Activated T-cell treated with anti-CD3 and anti-CD28 coated beads, Interleukin-2, amount 50 U/mL, for 24 hours (primary cell): ENCODE data around the gene VAPB.

Experiments used
- DNase-seq: peaks from one replicate; pipeline ENCODE4 v3.0.0-alpha.2; 2020
- H3K27ac Mint-ChIP-seq: 2 replicates; pipeline ENCODE4 v1.8.0; 2020; ENCODE audit warnings: mild to moderate bottlenecking, mixed read lengths
- H3K27me3 Mint-ChIP-seq: 2 replicates; pipeline ENCODE4 v1.8.0; 2020; ENCODE audit warnings: mixed read lengths
- H3K36me3 Mint-ChIP-seq: 2 replicates; pipeline ENCODE4 v1.8.0; 2020; ENCODE audit warnings: low read depth, mixed read lengths
- H3K4me1 Mint-ChIP-seq: 2 replicates; pipeline ENCODE4 v1.8.0; 2020; ENCODE audit warnings: low read depth, mixed read lengths
- H3K4me3 Mint-ChIP-seq: 2 replicates; pipeline ENCODE4 v1.8.0; 2020; ENCODE audit warnings: mild to moderate bottlenecking, moderate library complexity, mixed read lengths
- H3K9me3 Mint-ChIP-seq: 2 replicates; pipeline ENCODE4 v1.8.0; 2020; ENCODE audit warnings: mixed read lengths

VAPB gene

DNA sequence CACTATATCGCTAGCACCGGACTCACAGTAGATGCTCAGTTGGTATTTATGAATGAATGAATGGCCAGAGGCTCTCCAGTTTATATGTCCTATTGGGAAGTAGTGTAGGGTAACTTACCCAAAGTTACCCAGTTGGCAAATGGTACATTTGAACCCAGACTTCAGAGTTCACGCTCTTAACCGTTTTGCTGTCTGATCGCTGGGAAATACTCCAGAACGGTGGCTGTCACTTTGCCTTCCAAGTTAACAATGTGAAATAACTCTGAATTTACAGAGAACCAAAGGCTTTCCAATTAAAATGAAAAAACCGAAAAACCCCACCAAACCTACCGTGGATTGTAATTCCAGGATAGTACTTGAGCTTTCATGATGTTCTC is 1.6 kb downstream of the VAPB start:
- Mint-ChIP-seq H3K36me3 (peaks cover 56% of the 10 kb centered on the region), H3K4me3 (peak overlapping the region; percentile 97), H3K27me3 (no peaks in the 10 kb centered on the region), H3K9me3 (no peaks in the 10 kb centered on the region), H3K27ac (peak overlapping the region; percentile 98), H3K4me1 (peaks cover 59% of the 10 kb centered on the region)
- DNase-seq, result no peak

DNA sequence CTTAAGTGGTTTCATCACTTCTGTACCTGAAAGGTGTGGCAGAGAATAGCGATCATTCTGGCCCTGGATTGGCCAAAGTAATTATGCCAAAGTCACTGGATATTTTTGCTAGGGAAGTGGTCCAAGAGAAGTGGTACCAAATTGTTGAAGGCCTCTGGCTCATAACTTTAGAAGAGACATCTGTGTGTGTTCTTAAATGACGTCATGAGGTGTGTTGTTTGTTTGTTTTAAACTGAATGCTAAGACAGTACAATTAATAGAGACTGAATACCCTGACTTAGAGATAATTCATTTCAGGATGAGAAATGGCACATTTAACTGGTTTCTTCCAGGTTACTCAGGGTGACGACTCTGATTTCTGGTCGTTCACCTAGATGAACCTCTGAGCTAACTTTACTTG is 3.3 kb downstream of the VAPB start:
- Mint-ChIP-seq H3K4me1 (peaks cover 73% of the 10 kb centered on the region), H3K27me3 (no peaks in the 10 kb centered on the region), H3K27ac (peak overlapping the region; percentile 67), H3K9me3 (no peaks in the 10 kb centered on the region), H3K4me3 (peak overlapping the region; percentile 23), H3K36me3 (peaks cover 71% of the 10 kb centered on the region)
- no peak for DNase-seq

DNA sequence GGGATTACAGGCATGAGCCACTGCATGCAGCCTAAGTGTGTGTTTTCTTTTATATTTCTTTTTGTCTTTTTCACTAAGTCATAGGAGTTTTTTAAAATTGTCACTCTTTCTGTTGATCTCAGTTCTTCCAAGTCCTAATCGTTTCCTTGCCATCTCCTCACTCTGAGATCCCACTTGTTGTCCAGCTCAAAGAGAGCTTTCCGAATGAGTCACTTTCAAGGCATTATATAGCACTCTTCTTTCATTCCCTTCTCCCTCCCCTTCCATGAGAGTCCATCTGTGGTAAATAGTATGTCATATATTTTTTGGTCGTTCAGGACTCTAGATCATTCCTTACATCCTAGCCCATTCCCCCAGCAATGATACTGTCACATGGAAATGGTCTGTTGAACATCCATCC is 4.3 kb downstream of the VAPB start:
- peaks cover 81% of the 10 kb centered on the region for H3K36me3 Mint-ChIP-seq
- no peak for DNase-seq
- peak overlapping the region; percentile 2 for H3K4me3 Mint-ChIP-seq
- peak overlapping the region; percentile 49 for H3K27ac Mint-ChIP-seq
- H3K9me3 Mint-ChIP-seq, result no peaks in the 10 kb centered on the region
- H3K27me3 Mint-ChIP-seq, result no peaks in the 10 kb centered on the region
- peaks cover 82% of the 10 kb centered on the region for H3K4me1 Mint-ChIP-seq

DNA sequence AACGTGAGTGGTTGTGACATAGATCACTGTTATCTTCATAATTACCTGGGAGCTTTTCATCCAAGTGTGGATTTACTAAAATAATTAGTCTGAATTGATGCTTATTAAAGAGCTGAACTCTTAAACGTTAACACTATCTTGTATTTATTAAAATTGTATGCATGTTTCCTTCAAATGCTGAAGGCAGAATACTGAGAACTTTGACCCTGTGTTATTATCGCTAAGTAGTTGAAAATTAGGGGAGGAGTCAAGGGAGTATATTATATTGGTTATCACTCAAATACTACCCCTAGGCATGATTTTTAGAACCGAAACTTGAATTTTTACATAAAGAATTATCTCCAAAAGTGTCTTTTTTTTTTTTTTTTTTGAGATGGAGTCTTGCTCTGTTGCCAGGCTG is 5.8 kb downstream of the VAPB start:
- H3K27me3 Mint-ChIP-seq, result no peaks in the 10 kb centered on the region
- no peak overlapping the region for H3K4me3 Mint-ChIP-seq
- no peak overlapping the region for H3K27ac Mint-ChIP-seq
- H3K9me3 Mint-ChIP-seq, result no peaks in the 10 kb centered on the region
- peaks cover 89% of the 10 kb centered on the region for H3K4me1 Mint-ChIP-seq
- H3K36me3 Mint-ChIP-seq, result peaks cover 87% of the 10 kb centered on the region
- DNase-seq, result no peak

DNA sequence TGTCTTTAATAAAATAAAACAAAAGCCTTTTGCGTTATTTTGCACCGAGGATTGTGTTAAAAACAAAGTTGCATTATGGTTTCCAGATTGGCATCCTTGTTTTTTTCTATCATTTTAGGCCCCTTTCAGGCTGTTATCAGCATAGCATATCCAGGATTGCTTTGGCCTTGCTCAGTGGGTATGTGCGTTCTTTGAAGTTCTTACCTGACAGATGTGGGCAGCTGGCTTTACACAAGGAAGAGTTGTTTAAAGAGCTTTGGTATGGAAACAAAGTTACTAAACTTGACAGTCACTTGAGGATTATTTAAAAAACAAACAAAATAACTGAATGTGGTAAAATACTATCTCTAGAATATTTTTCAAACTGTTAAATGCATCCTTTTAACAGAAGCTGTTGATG is 6.6 kb downstream of the VAPB start:
- Mint-ChIP-seq H3K4me1 (peaks cover 89% of the 10 kb centered on the region), H3K27me3 (no peaks in the 10 kb centered on the region), H3K27ac (no peak overlapping the region), H3K36me3 (peaks cover 82% of the 10 kb centered on the region), H3K4me3 (no peak overlapping the region), H3K9me3 (no peaks in the 10 kb centered on the region)
- no peak for DNase-seq

DNA sequence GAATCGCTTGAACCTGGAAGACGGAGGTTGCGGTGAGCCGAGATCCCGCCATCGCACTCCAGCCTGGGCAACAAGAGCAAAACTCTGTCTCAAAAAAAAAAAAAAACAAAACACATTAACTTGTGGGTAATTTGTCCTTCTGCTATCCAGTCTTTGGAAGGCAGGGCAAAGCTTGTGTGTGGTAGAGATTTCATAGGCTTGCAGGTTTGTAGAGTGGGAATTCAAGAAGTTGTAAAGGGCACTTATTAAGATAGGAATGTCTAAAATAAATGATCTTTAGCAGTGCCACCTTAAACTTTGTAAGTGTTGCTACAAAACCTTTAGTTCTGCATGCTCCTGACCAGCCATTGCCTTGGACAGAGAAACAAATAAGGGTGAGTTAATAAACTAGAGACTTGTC is 8.4 kb downstream of the VAPB start:
- Mint-ChIP-seq H3K27me3 (no peaks in the 10 kb centered on the region), H3K9me3 (no peaks in the 10 kb centered on the region), H3K4me3 (no peak overlapping the region), H3K27ac (no peak overlapping the region), H3K4me1 (peaks cover 74% of the 10 kb centered on the region), H3K36me3 (peaks cover 66% of the 10 kb centered on the region)
- DNase-seq, result no peak

DNA sequence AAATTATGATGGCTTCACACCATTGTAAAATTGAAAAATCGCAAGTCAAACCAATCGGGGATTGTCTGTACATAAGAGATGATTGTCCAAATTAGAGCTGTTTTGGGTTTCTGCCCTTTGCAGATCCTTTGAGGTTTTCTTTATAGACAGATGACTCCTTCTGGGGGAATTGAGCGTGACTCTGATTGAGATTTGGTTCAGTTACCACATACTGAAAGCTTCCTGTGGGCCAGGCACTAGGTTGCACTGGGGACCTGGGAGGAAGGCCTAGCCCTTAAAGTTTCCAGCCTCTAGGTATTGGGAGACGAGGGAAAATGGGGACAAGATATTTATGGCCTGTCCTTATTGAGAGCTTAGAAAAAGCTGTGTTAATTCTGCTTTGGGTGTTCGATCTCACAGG is 9.2 kb downstream of the VAPB start:
- no peak overlapping the region for H3K4me3 Mint-ChIP-seq
- no peaks in the 10 kb centered on the region for H3K27me3 Mint-ChIP-seq
- H3K36me3 Mint-ChIP-seq, result peaks cover 58% of the 10 kb centered on the region
- DNase-seq, result no peak
- no peaks in the 10 kb centered on the region for H3K9me3 Mint-ChIP-seq
- peaks cover 65% of the 10 kb centered on the region for H3K4me1 Mint-ChIP-seq
- H3K27ac Mint-ChIP-seq, result peak overlapping the region; percentile 12

DNA sequence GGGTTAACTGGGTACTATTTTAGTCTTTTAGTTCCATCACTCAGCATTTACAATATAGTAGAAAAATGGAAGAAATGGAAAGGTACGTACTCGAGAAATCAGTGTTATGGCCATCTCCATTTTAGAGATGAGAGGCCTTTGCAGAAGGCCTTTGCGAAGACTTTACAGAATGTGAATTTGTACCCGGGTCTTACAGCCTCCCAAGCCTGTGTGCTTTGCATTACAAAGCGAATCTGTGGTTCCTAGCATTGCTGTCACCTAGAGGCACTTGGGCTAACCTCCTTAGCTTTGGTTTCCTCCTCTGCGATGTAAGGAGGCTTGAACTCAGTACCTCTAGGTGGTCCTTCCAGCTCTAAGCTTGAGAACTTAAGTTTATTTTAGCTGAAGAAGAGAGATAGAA is 10.9 kb downstream of the VAPB start:
- peaks cover 42% of the 10 kb centered on the region for H3K36me3 Mint-ChIP-seq
- no peaks in the 10 kb centered on the region for H3K9me3 Mint-ChIP-seq
- H3K4me3 Mint-ChIP-seq, result no peak overlapping the region
- H3K4me1 Mint-ChIP-seq, result peaks cover 50% of the 10 kb centered on the region
- no peaks in the 10 kb centered on the region for H3K27me3 Mint-ChIP-seq
- H3K27ac Mint-ChIP-seq, result no peak overlapping the region
- DNase-seq, result no peak

DNA sequence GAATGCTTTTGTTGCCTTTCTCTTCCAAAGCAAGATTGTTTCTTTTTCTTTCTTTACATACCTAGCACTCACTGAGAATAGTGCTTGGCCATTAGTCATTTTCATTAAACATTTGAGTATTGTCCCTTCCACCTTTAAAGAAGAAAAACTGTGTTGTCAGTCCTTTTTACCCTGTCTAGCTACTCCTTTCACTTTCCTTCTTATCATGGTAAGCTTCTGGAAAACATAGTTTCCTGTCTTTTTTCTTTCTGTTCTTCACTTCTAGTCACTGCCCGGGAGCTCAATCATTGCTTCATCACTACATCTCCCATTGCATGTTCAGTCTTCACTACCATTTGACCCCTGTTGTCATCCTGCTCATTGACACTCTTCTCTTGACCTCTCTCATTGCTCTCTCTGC is 12.1 kb downstream of the VAPB start:
- no peak for DNase-seq
- Mint-ChIP-seq H3K9me3 (no peaks in the 10 kb centered on the region), H3K36me3 (peaks cover 34% of the 10 kb centered on the region)

DNA sequence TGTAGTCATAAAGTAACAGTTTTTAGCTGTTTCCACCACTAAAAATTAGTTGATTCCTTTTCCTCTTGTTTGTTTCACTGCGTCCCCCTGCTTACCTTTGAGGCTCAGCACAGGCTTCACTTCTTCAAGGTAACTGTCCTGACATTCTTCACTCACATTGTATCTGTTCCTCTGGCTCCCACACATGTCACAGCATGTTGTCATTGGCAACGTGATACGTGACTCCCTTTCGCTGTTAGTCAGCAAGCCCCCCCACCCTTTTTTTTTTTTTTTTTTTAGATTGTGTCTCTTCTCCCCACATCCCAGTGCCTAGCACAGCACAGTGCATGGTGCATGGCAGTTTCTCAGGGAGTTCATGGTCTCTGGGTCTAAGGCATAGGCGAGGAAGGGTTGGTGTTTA is 13.3 kb downstream of the VAPB start:
- Mint-ChIP-seq H3K9me3 (no peaks in the 10 kb centered on the region), H3K27ac (no peak overlapping the region), H3K27me3 (no peaks in the 10 kb centered on the region), H3K4me3 (no peak overlapping the region), H3K36me3 (peaks cover 25% of the 10 kb centered on the region), H3K4me1 (peaks cover 31% of the 10 kb centered on the region)
- no peak for DNase-seq

More for the DNA sequence above, 12.1 kb downstream of the VAPB start:
- Mint-ChIP-seq H3K4me3 (no peak overlapping the region), H3K27me3 (no peaks in the 10 kb centered on the region), H3K4me1 (peaks cover 40% of the 10 kb centered on the region), H3K27ac (no peak overlapping the region)

DNA sequence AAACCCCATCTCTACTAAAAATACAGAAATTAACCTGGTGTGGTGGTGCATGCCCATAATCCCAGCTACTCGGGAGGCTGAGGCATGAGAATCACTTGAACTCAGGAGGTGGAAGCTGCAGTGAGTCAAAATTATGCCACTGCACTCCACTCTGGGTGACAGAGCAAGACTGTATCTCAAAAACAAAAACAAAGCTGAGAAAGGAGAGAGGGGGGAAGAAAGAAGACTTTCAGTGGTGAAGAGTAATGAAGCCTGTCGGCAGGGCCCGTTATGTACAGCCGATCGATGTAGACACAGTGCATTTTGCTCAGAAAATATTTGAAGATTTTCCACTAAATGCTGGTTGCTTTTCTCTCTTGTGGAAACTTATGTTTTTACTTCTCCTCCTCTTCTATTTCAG is 13.8 kb downstream of the VAPB start:
- DNase-seq, result no peak
- peaks cover 30% of the 10 kb centered on the region for H3K4me1 Mint-ChIP-seq
- no peak overlapping the region for H3K27ac Mint-ChIP-seq
- H3K9me3 Mint-ChIP-seq, result no peaks in the 10 kb centered on the region
- H3K27me3 Mint-ChIP-seq, result no peaks in the 10 kb centered on the region
- H3K4me3 Mint-ChIP-seq, result no peak overlapping the region
- H3K36me3 Mint-ChIP-seq, result peaks cover 20% of the 10 kb centered on the region

DNA sequence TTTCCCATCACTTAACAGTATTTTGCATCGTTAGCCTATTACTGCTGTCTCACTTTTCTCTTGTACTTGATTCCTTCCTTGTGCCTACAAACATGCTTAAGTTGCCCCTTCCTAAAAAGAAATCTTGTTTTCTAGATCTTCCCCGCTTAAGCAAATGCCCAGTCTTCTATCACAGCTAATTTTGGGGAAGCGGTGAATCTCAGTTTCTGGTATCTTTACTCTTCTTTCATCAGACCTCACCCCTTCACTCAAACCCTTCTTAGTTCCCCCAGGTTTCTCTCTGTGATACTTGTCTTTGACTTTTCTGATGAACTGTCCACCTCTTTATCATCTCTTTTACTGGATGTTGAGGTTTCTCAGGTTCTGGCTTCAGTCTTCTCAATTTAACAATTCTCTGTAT is 14.2 kb downstream of the VAPB start:
- Mint-ChIP-seq H3K4me1 (peaks cover 30% of the 10 kb centered on the region), H3K27me3 (no peaks in the 10 kb centered on the region), H3K9me3 (no peaks in the 10 kb centered on the region), H3K4me3 (no peak overlapping the region), H3K27ac (no peak overlapping the region), H3K36me3 (peaks cover 16% of the 10 kb centered on the region)
- no peak for DNase-seq

DNA sequence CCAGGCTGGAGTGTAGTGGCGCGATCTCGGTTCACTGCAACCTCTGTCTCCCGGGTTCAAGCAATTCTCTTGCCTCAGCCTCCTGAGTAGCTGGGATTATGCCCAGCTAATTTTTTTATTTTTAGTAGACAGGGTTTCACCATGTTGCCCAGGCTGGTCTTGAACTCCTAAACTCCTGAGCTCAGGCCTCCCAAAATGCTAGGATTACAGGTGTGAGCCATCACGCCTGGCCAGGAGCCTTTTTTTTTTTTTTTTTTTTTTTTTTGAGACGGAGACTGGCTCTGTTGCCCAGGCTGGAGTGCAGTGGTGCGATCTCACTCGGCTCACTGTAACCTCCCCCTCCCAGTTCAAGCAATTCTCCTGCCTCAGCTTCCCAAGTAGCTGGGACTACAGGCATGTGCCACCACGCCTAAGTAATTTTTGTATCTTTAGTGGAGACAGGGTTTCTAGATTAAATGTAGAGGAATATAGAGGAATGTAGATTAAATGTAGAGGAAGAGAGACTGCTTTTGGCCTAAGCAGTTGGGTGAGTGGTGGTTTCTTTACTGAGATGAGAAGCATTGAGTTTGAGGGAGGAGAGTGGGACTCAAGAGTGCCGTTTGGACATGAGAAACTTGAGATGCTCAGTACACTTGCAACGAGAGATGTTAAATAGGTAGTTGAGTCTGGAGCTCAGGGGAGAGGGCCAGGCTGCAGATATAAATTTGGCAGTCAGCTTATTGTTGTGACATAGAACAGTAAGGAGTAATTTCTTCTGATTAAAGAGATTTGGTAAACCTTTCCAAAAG is 16.7 kb downstream of the VAPB start:
- Mint-ChIP-seq H3K27ac (no peak overlapping the region), H3K4me3 (no peak overlapping the region), H3K4me1 (peaks cover 30% of the 10 kb centered on the region)

DNA sequence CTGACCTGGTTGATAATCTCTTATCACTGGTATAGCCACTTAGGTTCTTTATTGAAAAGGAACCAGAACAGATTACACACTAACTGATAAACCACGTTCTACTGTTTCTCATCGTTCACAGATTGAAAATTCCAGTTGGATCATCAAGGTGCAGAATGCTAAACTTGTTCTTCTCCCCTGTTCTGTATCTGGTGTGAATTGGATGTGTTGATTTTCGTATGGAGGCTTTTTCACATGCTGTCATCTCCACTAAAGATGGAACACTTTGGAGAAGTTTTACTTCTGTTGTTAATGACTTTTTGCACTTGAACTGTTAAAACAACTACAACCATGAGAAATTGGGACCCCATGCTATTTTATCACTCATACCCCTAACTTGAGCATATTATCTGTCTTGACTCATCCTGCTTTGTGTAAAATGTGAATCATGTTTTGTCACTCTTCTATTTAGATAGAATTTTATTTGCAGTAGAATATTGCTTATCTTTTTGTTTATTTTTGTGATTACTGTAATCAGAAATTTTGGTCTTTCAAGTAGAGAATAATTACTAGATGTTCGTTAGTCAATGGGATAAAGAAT is 17.5 kb downstream of the VAPB start:
- no peak overlapping the region for H3K4me3 Mint-ChIP-seq

More for the DNA sequence above, 16.7 kb downstream of the VAPB start:
- peaks cover 12% of the 10 kb centered on the region for H3K36me3 Mint-ChIP-seq
- DNase-seq, result no peak
- no peaks in the 10 kb centered on the region for H3K9me3 Mint-ChIP-seq
- H3K27me3 Mint-ChIP-seq, result no peaks in the 10 kb centered on the region

DNA sequence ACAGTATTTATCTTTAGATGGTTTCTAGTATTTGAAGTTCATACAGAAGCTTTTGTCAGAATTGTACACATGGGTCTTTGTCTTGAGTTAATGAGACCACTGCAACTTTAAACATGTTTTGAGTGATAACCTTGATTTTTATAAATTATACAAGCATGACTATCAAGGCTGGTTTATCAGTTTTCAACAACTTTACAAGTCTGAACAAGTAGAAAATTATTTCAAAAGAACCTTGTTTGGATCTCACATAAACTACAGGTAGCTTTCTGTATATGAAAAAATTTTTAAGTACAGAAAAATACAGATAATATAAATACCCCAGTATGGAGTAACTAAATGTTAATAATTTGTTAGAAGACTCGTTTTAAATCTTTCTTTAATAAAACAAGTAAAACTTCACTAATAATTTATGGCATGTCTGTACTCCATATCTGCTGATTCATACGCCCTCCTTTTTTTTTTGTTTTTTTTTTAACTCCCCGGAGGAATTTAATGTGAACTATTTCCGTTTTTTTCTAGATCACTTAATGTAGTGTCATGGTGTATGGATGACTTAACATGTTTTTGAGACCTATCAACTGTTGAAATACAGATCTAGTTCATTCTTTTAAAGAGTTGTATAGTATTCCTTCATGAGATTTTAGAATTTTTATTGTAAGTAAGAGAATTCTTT is 18.3 kb downstream of the VAPB start:
- peak overlapping the region; percentile 88 for H3K27ac Mint-ChIP-seq
- H3K27me3 Mint-ChIP-seq, result no peaks in the 10 kb centered on the region
- DNase-seq, result no peak
- H3K36me3 Mint-ChIP-seq, result peaks cover 18% of the 10 kb centered on the region
- H3K4me1 Mint-ChIP-seq, result peaks cover 34% of the 10 kb centered on the region
- no peak overlapping the region for H3K4me3 Mint-ChIP-seq
- no peaks in the 10 kb centered on the region for H3K9me3 Mint-ChIP-seq

More for the DNA sequence above, 17.5 kb downstream of the VAPB start:
- Mint-ChIP-seq H3K36me3 (peaks cover 14% of the 10 kb centered on the region), H3K9me3 (no peaks in the 10 kb centered on the region), H3K27ac (peak overlapping the region; percentile 70), H3K27me3 (no peaks in the 10 kb centered on the region), H3K4me1 (peaks cover 32% of the 10 kb centered on the region)
- no peak for DNase-seq
